NK-92 treated with Interleukin-12 subunit alpha and Interleukin-12 subunit beta, amount 100 ng/mL, for 24 hours (cell line): Measurements from ENCODE around the gene UBE3D.
"Not testable (repeated sequence)": the region's sequence is repeated elsewhere in the genome, so short reads cannot be mapped to it uniquely, and the experiment has no call there.

Source experiments
- DNase-seq: peaks from one replicate; lab custom pipeline; 2025; lab: John Stamatoyannopoulos, UW

Gene UBE3D

GRCh38 chr6:82870582-82871172 is 195.0 kb downstream of the UBE3D start:
- DNase-seq: no peak

DNA sequence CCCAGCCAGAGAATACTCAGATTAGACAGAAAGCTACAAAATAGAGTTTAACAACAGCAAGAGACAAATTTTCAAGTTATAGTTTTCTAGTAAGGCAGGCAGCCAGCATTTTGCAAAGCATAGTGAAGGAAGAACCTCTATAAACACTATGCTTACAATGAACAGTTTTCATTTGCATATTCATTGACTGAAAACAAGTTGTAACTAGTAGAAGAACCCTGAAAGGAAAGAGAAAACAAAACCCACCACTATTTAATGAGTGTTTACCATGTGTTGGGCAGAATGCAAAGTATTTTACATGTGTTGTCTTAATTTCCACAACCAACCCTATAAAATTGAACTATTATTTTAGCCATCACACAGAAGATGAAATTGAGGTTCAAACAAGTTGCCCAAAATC is 196.1 kb downstream of the UBE3D start:
- DNase-seq: no peak

DNA sequence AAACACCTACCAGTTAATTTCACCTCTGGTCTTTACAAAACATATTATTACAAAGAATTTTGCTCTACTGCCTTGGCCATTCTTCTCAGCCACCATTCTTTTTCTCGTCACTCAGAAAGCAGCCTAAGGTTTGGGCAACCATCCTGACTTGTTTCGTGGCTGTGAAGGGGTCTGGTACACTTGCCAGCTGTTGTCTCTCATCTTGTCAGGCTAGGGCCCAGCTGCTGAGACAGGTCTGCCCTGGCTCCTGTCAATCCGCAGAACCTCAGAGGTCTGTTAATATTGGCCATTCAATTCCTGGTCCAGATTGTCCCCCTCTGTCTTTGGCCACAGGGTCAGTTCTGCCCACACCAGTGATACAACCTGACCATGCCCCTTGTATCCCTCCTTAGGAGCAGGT is 197.7 kb downstream of the UBE3D start:
- no peak for DNase-seq

DNA sequence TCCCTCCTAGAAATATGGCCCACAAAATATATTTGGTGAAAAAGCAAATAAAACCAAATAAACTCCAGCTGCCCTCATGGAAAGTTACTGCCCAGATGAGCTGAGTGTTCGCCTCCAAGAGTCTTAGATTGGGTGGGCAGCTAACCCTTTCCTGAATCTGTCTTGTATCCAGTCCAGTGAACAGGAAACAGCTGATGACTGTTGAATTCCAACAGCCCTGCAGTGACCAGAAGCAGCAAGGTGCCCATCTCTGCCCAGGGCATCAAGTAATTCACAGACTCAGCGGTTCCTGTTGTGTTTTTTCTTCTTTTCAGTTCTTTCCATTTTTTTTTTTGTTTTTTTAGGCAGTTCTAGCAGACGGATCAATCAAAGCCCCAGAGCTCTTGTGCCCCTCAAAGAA is 199.2 kb downstream of the UBE3D start:
- DNase-seq: no peak

DNA sequence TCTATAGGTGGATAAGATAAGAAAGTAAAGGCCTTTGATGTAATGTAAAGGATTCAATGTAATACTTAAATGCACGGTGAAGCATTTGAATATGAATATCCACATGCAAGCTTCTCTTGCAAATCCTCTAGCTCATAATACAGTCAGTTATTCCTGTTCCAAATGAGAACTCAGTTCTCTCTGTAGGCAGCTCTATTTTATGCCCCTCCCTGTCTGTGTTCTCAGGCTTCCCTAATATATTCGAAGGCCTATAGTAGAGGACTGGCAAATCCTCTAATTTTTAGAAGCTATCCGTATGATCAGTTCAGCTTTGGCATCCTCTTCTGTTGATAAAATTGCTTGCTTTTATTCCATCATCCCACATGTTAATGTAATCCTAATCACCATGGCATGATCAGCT is 200.2 kb downstream of the UBE3D start:
- no peak for DNase-seq

DNA sequence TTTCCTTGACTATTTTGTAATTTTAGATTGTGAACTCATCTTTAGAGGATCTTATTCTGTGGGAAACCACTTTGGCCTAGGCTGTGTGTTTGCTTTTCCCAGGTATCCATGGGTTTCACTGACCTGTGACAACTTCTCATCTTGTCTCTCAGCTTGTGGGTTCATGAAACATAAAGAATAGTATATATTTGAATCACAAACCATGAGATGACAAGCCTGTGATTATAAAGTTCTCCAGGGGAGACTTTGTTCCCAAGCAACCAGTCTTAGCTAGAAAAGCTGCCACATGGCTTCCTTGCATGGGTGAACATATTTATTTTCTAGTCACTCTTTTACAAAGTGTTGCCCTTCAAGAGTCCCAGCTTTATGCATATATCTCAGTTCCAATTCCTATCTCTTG is 201.9 kb downstream of the UBE3D start:
- no peak for DNase-seq

- no peak for DNase-seq
Observed at GRCh38 chr6:82862543-82862942, 203.1 kb downstream of the UBE3D start.

GRCh38 chr6:82861121-82861520 is 204.5 kb downstream of the UBE3D start:
- no peak for DNase-seq

DNA sequence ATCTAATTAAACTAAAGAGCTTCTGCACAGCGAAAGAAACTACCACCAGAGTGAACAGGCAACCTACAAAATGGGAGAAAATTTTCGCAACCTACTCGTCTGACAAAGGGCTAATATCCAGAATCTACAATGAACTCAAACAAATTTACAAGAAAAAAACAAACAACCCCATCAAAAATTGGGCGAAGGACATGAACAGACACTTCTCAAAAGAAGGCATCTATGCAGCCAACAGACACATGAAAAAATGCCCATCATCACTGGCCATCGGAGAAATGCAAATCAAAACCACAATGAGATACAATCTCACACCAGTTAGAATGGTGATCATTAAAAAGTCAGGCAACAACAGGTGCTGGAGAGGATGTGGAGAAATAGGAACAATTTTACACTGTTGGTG is 209.6 kb downstream of the UBE3D start:
- DNase-seq: not testable (repeated sequence)

GRCh38 chr6:82852904-82853303 is 212.7 kb downstream of the UBE3D start:
- DNase-seq: not testable (repeated sequence)

DNA sequence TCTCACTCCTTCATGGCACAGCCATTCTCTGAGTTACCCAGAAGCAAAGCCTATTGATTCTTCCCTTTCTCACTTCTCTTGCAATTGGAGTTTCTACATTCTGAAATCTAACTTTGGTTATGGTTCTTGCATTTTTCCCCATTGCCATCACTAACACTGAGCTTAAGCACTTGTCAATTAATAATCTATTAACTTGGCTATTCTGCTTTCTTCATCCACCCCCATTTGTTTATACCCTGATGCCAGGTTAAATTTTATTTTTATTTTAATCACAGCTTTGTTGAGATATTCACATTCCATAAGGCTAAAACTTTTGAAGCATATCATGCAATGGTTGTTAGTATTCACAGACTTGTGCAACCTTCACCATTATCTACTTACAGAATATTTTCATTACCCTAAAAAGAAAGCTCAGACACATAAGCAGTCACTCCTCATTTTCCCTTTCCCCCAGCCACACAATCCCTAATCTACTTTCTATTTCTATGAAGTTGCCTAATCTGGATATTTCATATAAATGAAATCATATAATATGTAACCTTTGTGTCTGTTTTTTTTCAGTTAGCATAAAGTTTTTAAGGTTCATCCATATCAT is 222.3 kb downstream of the UBE3D start:
- no peak for DNase-seq

DNA sequence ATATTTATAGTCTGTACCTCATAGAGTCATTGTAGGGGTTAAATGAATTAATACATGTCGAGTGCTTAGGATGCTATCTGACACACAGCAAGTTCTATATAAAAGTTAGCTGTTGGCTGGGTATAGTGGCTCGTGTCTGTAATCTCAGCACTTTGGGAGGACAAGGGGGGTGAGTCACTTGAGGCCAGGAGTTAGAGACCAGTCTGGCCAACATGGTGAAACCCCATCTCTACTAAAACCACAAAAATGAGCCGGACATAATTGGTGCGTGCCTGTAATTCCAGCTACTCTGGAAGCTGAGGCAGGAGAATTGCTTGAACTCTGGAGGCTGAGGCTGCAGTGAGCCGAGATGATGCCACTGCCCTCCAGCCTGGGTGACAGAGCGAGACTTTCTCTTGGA is 222.9 kb downstream of the UBE3D start:
- no peak for DNase-seq
